H54 (cell line): Measurements from ENCODE around the gene IGFL4.

Experiments used
- DNase-seq: peaks from one replicate; pipeline ENCODE4 v3.0.0; 2011; ENCODE audit warnings: low spot score, mixed read lengths; ENCODE audit not compliant: insufficient read length
- FAIRE-seq: peaks from 3 replicates; lab custom pipeline; 2011; peaks lifted over from hg19 to GRCh38; lab: Jason Lieb, UNC
- POLR2A ChIP-seq: IDR thresholded peaks from 2 replicates; pipeline ENCODE4 v1.6.1; 2011; ENCODE audit warnings: low read depth, mild to moderate bottlenecking, low read length

The IGFL4 gene

GRCh38 chr19:46073268-46073922 lies 32.6 kb upstream of the IGFL4 start:
- TF ChIP-seq POLR2A: no peak
- FAIRE-seq (no peak), DNase-seq (no peak)

DNA sequence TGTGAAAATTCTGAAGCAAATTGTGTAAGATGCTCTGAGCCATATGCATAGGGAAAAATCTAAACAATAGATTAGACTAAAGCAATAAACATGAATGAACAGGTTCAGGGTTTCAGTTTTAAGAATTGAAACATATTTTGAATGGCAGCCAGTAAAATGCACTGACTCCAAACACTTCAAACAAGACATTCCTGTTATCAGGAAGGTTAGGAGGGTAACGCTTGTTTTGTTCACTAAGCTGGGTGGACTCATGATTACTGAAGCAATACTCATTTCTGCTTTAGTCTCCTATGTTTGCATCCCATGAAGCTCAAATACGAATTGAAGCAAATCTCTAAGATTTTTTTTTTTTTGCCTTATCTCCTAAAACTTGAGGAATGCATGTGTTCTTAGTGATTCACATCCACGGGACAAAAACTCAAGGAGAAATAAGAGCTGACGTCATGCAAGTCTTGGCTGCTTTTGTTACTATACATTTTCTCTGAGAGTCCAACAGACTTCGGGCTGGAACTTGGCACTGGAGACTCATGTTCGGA lies 29.1 kb upstream of the IGFL4 start:
- DNase-seq: no peak
- FAIRE-seq: peak; percentile 70
- TF ChIP-seq POLR2A: no peak

DNA sequence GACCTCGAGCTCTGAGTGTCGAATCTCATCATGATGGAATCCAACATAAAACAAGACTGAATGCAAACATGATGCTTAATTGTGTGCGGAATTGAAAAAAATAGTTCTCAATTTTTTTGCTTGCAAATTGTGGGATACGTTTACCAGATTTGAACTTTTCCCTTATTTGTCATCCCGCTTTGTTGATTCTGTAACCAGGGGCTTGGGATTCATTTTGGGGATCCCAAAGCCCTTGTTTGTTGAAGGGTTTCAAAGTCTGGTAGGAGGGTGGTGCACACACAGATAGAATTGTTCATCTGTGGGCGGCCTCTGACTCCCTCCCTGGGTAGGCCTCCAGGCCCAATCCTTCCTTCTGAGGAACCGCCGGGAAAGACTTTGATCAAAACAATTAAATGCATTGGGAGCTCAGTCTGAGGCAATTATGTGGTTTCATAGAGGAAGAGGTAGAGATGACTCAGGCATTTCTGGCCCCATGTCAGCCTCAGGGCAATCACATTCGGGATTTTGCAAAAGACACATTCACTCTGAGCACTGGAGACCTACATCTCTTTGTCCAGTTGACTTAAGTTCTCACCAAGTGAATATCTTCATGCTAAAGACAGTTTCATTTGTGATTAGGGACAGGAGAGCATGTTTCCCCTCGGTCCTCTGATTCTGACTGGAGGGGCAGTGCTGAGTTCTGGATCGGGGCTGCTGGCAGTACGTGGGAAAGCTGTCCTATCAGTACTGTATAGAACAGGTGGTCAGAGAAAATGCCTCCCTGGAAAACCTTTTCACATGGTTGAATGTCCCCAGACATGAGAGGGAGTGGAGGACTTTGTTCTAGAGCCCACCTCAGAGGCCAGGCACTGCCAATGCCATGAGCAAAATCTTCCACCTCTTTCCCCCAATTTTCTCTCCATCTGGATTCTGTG lies 27.8 kb upstream of the IGFL4 start:
- FAIRE-seq (peak; percentile 92), DNase-seq (peak; percentile 42)
- no peak for TF ChIP-seq POLR2A

DNA sequence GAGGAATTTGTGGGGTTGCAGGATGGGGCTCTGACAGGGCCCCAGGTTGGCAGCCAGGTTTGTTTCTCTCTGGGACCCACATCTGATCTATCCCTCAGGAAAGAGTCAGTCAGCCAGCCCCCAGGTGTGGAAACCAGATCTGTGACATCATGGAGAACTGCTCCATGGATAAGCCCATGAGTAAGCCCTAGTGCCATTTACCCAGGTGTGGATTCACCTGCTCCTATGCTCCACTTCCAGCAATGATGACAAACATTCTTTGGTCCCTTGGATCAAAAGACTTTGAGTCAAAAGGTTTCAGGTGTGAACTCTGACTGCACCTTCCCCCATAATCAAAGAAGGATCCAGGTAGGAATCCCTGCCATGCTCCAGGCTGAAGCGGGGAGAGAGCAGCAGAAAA lies 26.9 kb upstream of the IGFL4 start:
- TF ChIP-seq POLR2A: no peak
- DNase-seq (no peak), FAIRE-seq (no peak)

DNA sequence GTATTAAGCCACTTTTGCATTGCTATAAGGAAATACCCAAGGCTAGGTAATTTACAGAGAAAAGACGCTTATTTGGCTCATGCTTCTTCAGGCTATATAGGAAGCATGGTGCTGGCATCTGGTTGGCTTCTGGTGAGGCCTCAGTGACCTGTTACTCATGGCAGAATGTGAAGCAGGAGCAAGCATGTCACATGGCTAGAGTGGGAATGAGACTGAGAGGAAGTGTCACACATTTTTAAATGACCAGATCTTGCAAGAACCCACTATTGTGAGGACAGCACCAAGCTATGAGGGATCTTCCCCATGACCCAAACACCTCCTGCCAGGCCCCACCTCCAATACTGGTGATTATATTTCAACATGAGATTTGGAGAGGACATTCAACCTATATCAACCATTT lies 25.7 kb upstream of the IGFL4 start:
- FAIRE-seq: no peak
- TF ChIP-seq POLR2A: no peak
- no peak for DNase-seq

DNA sequence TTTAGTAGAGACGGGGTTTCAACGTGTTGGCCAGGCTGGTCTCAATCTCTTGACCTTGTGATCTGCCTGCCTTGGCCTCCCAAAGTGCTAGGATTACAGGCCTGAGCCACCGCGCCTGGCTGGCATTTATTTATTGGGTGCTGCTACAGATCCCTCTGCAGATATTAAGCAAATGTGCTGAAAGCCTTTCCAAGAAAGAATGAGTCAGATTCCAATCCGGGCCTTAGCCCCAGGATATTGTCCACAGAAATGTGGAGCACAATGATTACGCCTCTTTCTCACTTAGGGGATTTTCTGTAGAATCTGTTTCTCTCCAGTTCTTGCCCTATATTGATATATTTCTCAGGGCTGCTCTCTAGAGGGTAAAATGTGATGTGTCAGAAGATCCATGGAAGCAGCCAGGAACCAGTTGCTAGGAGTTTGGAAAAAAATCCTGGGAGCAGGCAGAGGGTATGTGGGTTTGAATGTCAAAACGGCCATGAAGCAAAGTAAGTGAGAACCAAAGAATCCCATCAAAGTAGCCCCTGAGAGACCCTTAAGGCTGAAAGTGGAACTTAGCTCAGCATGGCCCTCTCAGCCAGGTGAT lies 24.8 kb upstream of the IGFL4 start:
- DNase-seq (no peak), FAIRE-seq (peak; percentile 60)
- no peak for TF ChIP-seq POLR2A

- no peak for DNase-seq
- FAIRE-seq: no peak
- no peak for TF ChIP-seq POLR2A
Observed at GRCh38 chr19:46063201-46063600, 22.4 kb upstream of the IGFL4 start.

DNA sequence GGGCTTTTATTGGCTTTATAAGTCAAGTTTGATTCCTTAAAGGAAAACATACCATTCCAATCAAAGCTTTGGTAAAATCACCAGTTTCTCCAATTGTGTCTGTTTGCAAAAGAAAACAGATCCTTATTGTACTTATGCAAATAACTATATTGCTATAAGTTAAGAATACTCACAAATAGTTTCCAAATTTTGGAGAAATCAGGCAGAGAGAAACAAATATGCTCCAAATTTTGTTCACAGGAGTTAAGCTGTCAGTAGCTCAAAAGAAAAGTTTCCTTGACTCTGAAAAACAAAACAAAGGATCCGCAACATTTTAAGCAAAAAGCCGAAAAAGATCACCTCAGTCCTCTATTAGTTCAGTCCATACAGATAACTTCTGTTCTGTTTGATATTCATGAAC lies 19.2 kb upstream of the IGFL4 start:
- no peak for DNase-seq
- TF ChIP-seq POLR2A: no peak
- no peak for FAIRE-seq

DNA sequence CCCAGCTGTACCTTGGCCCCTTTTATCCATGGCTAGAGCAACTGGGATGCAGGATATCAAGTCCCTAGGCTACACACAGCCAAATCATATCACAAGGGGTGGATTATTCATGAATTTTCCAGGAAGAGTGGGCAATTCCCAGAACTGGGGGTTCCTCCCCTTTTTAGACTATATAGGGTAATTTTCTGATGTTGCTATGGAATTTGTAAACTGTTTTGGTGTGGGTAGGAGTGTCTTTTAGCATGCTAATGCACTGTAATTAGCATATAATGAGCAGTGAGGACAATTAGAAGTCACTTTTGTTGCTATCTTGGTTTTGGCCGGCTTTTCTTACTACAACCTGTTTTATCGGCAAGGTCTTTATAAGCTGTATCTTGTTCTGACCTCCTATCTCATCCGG lies 18.0 kb upstream of the IGFL4 start:
- FAIRE-seq (no peak), DNase-seq (no peak)
- TF ChIP-seq POLR2A: no peak

- DNase-seq (no peak), FAIRE-seq (no peak)
- no peak for TF ChIP-seq POLR2A
Observed at GRCh38 chr19:46056536-46056935, 15.7 kb upstream of the IGFL4 start.

- DNase-seq (no peak), FAIRE-seq (no peak)
- TF ChIP-seq POLR2A: no peak
Observed at GRCh38 chr19:46052896-46053295, 12.1 kb upstream of the IGFL4 start.

GRCh38 chr19:46049597-46049996 lies 8.8 kb upstream of the IGFL4 start:
- DNase-seq (no peak), FAIRE-seq (no peak)
- no peak for TF ChIP-seq POLR2A

DNA sequence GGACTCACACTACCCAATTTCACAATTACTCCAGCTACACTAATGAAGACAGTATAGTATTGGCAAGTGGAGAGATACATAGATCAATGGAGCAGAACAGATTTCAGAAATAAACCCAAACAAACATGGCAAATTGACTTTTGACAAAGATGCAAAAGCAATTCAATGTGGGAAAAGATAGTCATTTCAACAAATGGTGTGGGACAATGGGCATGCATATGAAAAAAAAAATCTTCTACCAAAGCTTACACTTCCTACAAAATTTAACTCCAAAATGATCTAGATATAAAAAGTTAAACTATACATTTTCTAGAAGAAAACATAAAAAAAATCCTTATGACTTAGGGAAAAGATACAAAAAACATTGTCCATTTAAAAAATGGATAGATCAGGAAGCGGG lies 2.7 kb upstream of the IGFL4 start:
- FAIRE-seq (no peak), DNase-seq (no peak)
- TF ChIP-seq POLR2A: no peak
